Mesothelial cell of epicardium (in vitro differentiated cells): ENCODE data around the gene IQGAP2. TPM values are rescaled to one million over a fixed set of nuclear protein-coding genes. Genes with fewer than 3 reads are reported as not detected.

ENCODE experiments used
- DNase-seq, 2 experiments: peaks; one replicate each; pipeline ENCODE4 v3.0.0; 2021; ENCODE audit warnings: low spot score in 2 of 2; ENCODE audit not compliant: unreplicated experiment in 2 of 2
- H3K27ac Mint-ChIP-seq: 2 replicates; pipeline ENCODE4 v1.8.0; 2021; ENCODE audit warnings: mixed read lengths
- H3K27me3 Mint-ChIP-seq: 2 replicates; pipeline ENCODE4 v1.8.0; 2021; ENCODE audit warnings: low read depth, mixed read lengths
- H3K36me3 Mint-ChIP-seq: 2 replicates; pipeline ENCODE4 v1.8.0; 2021; ENCODE audit warnings: mixed read lengths
- H3K4me1 Mint-ChIP-seq: 2 replicates; pipeline ENCODE4 v1.8.0; 2021; ENCODE audit warnings: mixed read lengths
- H3K4me3 Mint-ChIP-seq: 2 replicates; pipeline ENCODE4 v1.8.0; 2021; ENCODE audit warnings: mild to moderate bottlenecking, moderate library complexity, mixed read lengths
- H3K9me3 Mint-ChIP-seq: 2 replicates; pipeline ENCODE4 v1.8.0; 2021; ENCODE audit warnings: mixed read lengths
- total RNA-seq: library from RNA; stranded (reverse); gene quantifications from 3 replicates; pipeline ENCODE4 v1.2.1, GENCODE V29; 2021
- TF ChIP-seq, protein P1 (sequence below): fragments of 200-600 bp; sonication (generic); IDR thresholded peaks from one replicate; pipeline ENCODE4 v1.5.0; 2021; ENCODE audit warnings: antibody characterized with exemption; ENCODE audit not compliant: unreplicated experiment

Gene IQGAP2
- total RNA-seq, 1 donor from 2014 or later, result 13.9 TPM

DNA sequence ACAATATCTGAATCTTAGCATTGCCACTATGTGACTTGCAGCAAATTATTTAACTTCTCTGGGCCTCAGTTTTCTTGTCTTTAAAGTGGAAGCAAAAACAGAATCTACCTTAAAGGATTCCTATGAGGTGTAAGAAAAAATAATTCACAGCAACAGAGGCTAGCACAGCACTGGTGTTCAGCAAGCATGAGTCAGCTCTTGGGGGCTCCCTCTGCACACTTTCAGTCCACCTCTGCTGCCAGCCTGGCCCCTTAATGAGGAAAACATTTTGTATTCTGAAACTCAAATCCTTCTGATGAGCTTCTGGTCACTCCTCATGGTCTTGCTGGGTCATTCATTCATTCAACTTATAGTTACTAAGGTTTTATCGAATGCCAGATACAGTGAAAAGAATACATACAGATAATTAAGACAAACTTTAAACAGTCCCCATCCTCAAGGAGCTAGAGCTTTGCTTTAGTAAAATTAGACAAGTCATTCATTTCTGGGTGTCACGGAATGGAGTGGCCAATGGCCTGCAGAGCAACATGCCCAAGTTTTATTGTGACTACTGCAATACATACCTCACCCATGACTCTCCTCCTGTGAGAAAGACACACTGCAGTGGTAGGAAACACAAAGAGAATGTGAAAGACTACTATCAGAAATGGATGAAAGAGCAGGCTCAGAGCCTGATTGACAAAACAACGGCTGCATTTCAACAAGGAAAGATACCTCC is 26.8 kb upstream of the IQGAP2 start:
- H3K4me3 Mint-ChIP-seq, result no peak overlapping the region
- no peaks in the 10 kb centered on the region for H3K27me3 Mint-ChIP-seq
- no peak for DNase-seq
- no peaks in the 10 kb centered on the region for H3K9me3 Mint-ChIP-seq
- H3K36me3 Mint-ChIP-seq, result no peaks in the 10 kb centered on the region
- TF ChIP-seq, protein P1, sequence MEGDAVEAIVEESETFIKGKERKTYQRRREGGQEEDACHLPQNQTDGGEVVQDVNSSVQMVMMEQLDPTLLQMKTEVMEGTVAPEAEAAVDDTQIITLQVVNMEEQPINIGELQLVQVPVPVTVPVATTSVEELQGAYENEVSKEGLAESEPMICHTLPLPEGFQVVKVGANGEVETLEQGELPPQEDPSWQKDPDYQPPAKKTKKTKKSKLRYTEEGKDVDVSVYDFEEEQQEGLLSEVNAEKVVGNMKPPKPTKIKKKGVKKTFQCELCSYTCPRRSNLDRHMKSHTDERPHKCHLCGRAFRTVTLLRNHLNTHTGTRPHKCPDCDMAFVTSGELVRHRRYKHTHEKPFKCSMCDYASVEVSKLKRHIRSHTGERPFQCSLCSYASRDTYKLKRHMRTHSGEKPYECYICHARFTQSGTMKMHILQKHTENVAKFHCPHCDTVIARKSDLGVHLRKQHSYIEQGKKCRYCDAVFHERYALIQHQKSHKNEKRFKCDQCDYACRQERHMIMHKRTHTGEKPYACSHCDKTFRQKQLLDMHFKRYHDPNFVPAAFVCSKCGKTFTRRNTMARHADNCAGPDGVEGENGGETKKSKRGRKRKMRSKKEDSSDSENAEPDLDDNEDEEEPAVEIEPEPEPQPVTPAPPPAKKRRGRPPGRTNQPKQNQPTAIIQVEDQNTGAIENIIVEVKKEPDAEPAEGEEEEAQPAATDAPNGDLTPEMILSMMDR, result no peak
- no peak overlapping the region for H3K27ac Mint-ChIP-seq
- peaks cover 24% of the 10 kb centered on the region for H3K4me1 Mint-ChIP-seq

- no peaks in the 10 kb centered on the region for H3K9me3 Mint-ChIP-seq
- no peak overlapping the region for H3K27ac Mint-ChIP-seq
- no peak overlapping the region for H3K4me3 Mint-ChIP-seq
- H3K4me1 Mint-ChIP-seq, result peaks cover 23% of the 10 kb centered on the region
- H3K27me3 Mint-ChIP-seq, result no peaks in the 10 kb centered on the region
- H3K36me3 Mint-ChIP-seq, result no peaks in the 10 kb centered on the region
- TF ChIP-seq, protein P1, result no peak
- DNase-seq, result no peak
Measured at GRCh38 chr5:76376866-76377230, 26.2 kb upstream of the IQGAP2 start.

DNA sequence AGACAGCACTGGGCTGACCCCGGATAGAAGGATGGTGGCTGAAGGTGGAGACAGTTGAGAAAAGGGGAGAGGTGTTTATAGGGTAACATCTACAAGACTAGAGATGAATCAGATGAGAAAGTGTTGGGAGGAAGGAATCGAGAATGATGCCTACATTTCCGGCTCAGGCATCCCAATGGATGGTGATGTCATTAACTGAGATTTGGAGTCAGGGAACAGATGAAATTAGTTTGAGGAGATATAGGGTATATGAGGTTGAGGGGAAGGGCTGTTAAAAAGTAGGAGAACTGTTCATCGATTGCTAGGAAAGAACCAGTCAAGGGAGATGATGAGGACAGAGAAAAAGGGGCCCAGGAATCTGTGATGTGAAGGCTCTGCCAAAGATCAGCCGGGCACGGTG is 24.7 kb upstream of the IQGAP2 start:
- Mint-ChIP-seq H3K36me3 (no peaks in the 10 kb centered on the region), H3K27ac (no peak overlapping the region), H3K27me3 (no peaks in the 10 kb centered on the region), H3K9me3 (no peaks in the 10 kb centered on the region), H3K4me1 (peaks cover 15% of the 10 kb centered on the region), H3K4me3 (no peak overlapping the region)
- no peak for DNase-seq
- TF ChIP-seq, protein P1, result no peak

DNA sequence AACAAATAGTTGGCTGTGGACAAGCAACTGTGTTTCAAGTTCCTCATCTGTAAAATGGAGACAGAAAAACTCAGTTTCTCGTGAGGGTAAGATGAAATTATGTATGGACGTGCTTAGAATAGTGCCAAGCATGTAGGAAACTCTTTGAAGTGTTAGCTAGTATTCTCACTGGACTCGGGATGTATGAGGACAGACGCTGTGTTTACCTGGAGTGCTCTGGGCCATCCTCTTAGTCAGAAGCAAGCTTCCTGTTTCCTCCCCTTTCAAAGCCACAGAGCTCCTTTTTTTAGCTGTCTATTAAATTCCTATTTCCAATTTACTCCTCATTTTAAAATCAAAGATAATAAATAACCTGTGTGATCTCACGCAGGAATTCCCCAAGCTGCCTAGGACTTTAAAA is 23.8 kb upstream of the IQGAP2 start:
- Mint-ChIP-seq H3K4me3 (no peak overlapping the region), H3K4me1 (peaks cover 20% of the 10 kb centered on the region), H3K36me3 (no peaks in the 10 kb centered on the region), H3K27ac (no peak overlapping the region), H3K9me3 (no peaks in the 10 kb centered on the region), H3K27me3 (no peaks in the 10 kb centered on the region)
- no peak for DNase-seq
- TF ChIP-seq, protein P1, result no peak

- TF ChIP-seq, protein P1, result no peak
- H3K4me3 Mint-ChIP-seq, result no peak overlapping the region
- peaks cover 25% of the 10 kb centered on the region for H3K4me1 Mint-ChIP-seq
- no peaks in the 10 kb centered on the region for H3K9me3 Mint-ChIP-seq
- DNase-seq, result no peak
- no peaks in the 10 kb centered on the region for H3K36me3 Mint-ChIP-seq
- no peak overlapping the region for H3K27ac Mint-ChIP-seq
- no peaks in the 10 kb centered on the region for H3K27me3 Mint-ChIP-seq
Measured at GRCh38 chr5:76379855-76380254, 23.2 kb upstream of the IQGAP2 start.
